Cardiac septum (tissue), 1 donor: ENCODE data around the gene IFIT2. TPM values are rescaled to one million over a fixed set of nuclear protein-coding genes. Genes with fewer than 3 reads are reported as not detected.
"Not testable (repeated sequence)": the region's sequence is repeated elsewhere in the genome, so short reads cannot be mapped to it uniquely, and the experiment has no call there.

ENCODE experiments used
- DNase-seq: peaks from one replicate; pipeline ENCODE4 v3.0.0-alpha.2; 2020; ENCODE audit warnings: low spot score
- intact Hi-C: fragments of 100-400 bp; cut with DNase I; formaldehyde crosslinking; loops from one replicate; pipeline ENCODE4 v1.14.0; 2022
- total RNA-seq: library from RNA; stranded (reverse); fragmentation: NEBNext Ultra II Directional; extraction: Animal tissue kit (Norgen Biotek cat#: 25700); gene quantifications from one replicate; pipeline ENCODE4 v1.2.1, GENCODE V29; 2021
- donor health status: DM: no; HTN: no; CAD: no.

IFIT2 gene
- total RNA-seq, 1 donor from 2014 or later, result 4.3 TPM

GRCh38 chr10:89332123-89332633, 30.3 kb downstream of the IFIT2 start:
- intact Hi-C loops, result no loop called here
- DNase-seq, result no peak

DNA sequence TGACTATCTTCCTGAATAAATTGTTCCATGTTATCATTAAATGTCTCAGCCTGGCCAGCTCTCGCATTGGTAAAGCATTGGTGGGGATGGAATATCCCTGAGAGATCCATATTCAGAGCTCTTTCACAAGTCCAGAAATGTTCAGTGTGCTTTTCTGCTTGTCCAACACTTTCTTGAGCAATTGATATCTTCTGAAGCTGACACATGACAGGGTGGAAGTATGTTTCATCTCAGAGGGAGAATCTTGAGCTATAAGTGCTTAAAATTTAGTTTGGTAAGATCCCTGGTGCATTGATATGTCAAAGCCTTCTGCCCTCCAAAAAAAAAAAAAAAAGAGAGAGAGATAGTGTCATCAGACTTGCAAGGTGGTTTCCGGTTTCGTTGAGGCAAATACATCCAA, 33.4 kb downstream of the IFIT2 start:
- intact Hi-C loops, result no loop called here
- no peak for DNase-seq

DNA sequence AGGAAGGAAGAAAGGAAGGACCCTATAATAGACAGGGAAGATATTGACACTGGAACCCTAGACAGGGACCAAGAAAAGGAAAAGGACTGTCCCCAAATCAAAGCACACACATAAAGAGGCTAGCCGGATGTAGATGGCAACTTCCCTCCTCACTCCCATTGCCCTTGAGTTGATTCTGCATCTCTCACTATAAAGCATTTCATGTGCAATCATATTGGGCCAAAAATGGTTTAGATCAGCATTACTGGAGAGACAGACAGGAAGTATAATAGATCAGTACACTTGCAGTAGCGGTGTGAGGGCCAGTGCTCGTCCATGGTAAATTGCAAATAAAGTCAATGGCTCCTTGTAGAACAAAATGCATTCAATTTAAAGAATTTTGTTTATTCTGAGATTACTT, 34.4 kb downstream of the IFIT2 start:
- no peak for DNase-seq
- intact Hi-C loops, result no loop called here

DNA sequence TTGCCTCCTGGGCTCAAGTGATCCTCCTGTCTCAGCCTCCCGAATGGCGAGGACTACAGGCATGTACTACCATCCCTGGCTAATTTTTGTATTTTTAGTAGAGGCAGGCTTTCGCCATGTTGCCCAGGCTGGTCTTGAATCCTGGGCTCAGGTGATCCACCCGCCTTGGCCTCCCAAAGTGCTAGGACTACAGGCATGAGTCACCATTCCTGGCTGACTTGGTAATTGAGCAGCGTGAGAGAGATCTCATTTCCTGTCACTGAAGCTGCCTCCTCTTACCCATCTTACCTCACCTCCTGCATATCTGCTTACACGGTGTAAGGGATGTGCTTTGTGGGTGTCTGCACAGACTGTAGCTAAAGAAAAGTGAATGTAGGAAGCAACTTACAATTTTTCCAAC, 35.6 kb downstream of the IFIT2 start:
- DNase-seq, result no peak
- intact Hi-C loops, result no loop called here

GRCh38 chr10:89338713-89339112, 36.9 kb downstream of the IFIT2 start:
- intact Hi-C loops, result no loop called here
- no peak for DNase-seq

DNA sequence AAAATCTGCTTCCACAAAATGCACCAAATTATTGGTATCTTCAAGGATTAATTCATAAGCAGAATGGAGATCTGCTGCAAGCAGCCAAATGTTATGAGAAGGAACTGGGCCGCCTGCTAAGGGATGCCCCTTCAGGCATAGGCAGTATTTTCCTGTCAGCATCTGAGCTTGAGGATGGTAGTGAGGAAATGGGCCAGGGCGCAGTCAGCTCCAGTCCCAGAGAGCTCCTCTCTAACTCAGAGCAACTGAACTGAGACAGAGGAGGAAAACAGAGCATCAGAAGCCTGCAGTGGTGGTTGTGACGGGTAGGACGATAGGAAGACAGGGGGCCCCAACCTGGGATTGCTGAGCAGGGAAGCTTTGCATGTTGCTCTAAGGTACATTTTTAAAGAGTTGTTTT, 38.0 kb downstream of the IFIT2 start:
- intact Hi-C loops, result no loop called here
- no peak for DNase-seq

DNA sequence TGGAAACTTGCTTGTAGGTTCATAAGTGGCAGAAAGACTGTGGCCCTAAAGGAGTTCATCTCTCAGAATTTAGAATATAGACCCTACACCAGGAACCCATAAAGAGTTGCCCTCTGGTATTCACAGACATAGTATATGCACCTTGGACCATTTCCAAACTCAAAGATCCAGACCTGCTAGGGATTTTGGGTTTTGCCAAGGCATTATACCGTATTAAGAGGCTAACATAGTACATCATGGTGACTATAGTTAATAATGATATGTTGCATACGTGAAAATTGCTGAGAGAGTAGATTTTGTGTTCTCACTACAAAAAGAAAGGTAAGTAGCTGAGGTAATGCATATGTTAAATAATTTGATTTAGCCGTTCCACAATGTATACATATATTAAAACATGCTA, 39.8 kb downstream of the IFIT2 start:
- intact Hi-C loops, result no loop called here
- DNase-seq, result no peak

GRCh38 chr10:89342206-89342958, 40.5 kb downstream of the IFIT2 start:
- no peak for DNase-seq

DNA sequence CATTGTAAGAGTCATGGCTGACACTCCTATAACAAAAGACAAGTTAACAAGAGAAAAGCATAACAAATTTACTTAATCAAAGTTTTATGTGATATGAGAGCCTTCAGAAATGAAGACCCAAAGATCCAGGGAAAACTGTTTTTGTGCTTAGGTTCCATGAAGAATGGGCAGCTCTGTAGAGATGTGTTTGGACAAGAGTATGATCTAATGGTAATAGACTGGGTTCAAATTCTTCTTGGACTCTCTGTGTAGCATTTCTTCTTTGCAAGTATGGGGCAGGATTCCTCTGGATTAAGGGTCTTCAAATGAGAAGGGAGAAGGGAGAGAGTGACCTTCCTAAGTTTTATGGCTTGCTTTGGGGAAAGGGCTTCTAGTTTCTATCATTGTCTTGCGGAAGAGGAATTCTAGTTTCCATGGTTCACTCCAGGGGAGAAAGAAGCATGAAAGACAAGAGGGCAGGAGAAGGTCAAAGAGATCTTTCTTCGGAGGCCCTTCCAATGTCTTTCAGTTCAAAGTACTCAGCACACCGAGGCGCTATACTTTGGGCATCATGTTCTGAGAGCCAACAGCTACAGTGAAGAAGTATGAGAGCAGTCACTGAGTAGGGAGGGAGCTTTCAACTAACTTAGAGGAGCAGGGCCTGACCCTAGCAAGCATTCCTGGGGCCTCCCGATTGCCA, 41.4 kb downstream of the IFIT2 start:
- DNase-seq, result no peak
- intact Hi-C loops, result no loop called here

More at GRCh38 chr10:89342206-89342958, 40.5 kb downstream of the IFIT2 start:
- intact Hi-C loops, result no loop called here

- DNase-seq, result no peak
- intact Hi-C loops, result no loop called here
Observed at GRCh38 chr10:89344156-89344555, 42.3 kb downstream of the IFIT2 start.

DNA sequence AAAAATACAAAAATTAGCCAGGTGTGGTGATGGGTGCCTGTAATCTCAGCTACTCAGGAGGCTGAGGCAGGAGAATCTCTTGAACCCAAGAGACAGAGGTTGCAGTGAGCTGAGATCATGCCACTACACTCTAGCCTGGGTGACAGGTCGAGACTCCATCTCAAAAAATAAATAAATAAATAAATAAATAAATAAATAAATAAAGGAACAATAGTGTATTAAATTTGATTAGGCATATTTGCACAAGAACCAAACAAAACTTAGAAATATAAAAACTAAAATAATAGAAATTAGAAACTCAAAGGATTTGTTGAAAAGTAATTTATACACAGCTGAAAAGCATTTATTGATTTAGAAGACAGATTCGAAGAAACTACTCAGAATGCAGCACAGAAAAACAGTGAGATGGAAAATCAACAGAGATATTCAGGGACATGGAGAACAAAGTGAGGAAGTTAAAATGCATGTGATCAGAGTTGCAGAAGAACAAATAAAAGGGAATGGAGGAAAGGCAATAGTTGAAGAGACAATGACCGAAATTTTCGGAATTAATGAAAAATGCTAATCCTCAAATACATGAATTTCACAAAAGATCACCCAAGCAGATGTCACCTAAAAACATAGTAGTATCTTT, 43.6 kb downstream of the IFIT2 start:
- intact Hi-C loops, result no loop called here
- no peak for DNase-seq

DNA sequence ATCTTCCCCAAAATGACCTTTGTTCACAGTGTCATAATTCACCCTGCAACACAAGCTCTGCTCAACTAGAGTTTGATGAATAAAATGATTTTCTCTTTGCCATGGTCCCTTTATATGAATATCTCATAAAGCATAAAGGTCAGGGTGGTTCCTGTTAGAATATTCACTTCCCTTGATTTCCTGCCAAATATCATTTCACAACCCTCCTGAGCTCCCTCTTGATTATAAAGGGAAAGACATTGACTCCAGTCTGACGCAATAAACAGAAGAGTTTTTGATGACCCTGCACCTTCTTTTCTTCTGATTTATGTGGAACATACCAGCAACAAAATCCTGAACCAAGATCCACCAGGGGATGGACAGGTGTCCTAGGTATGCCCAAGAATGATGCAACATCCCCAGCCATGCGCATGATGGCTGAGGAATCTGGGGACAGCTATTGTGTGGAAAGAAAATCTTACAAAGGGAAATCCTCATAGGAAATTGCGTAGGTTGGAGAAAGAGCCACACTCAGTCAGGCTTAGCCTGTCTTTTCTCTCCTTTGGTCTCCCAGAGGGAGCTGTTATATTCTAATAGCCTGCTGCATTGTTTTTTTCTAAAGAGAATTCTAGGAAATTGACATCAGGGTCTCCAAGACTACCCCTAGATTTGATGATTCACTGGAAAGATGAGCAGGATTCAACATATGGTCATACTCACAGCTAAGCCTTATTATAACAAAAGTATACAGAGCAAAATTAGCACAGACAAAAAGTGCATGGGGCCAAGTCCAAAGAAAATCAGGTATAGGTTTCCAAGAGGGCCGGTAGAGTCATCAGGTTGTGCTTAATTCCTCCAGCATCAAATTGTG, 44.8 kb downstream of the IFIT2 start:
- intact Hi-C loops, result loop anchor here (1.0 kb wide), 1 partner anchor 18 kb away; no protein-coding TSS in a partner anchor
- DNase-seq, result no peak

DNA sequence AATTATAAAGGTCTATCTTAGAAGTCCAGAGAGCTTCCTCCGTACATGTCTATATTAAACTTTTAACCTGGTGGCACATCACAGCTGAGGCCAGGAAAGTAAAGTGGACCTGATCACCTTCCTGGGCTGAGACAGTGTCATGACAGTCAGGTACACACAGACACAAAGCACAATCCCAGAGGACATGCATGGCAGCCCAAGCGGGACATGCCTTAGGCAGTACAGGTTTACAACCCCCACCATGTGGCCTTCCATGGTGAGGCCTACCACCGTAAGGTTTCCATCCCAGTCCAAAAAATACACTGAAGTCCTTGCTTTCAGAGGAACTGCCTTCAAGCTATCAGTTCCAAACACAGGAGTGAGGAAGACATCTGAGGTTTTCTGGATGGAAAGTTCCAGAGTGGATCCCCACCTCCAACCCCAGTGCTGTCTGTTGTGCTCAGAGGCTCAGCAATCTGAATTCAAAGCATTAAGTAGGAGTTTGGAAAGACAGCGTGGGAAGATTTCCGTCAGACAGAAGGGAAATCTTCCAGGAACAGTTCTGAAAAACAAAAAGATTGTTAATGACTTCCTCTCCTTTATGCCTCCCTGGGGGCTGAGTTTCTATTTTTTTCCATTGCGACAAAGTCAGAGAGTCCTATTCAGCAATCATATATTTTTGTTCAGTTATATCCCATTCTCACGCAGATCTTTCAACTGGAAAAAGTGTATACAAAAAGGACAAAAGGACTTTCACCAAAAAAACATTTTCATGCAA, 46.0 kb downstream of the IFIT2 start:
- intact Hi-C loops, result loop anchor here (1.0 kb wide), 1 partner anchor 20 kb away; no protein-coding TSS in a partner anchor
- DNase-seq, result no peak

DNA sequence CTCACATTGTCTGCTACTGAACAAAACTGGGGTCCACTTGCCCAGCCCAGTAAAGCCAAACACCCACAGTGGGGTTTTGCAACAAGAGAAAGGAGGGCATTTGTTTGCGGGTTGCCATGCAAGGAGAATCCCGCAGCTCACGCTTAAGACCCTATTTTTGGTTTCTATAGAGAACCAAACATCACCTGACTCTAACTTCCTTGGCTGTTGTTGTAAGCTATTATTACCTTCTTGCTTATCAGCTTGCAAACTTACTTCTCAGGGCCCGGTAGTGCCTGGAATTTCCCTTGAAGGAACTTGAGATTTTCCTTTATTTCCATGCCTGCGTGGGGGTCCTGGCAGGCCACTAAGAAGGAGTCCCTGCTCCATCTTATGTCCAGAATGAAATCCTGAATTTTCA, 46.6 kb downstream of the IFIT2 start:
- no peak for DNase-seq
- intact Hi-C loops, result no loop called here

DNA sequence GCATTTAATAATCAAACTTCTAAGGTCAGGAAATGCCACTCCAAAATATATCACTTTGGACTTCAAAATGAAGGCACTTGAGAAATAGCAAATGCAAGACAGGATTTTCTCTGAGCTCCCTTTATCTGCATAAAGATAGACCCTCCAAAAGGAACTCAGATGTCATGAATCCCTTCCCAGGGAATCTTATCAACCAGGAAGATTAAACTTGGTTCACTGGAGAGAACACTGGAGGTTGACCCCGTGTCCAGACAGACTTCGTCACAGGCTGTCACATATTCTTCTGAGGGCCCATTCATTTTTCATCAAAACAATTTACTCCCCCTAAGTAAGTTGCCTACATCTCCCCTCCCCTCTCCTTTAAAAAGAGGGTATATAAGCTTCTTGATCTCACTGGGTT, 47.1 kb downstream of the IFIT2 start:
- intact Hi-C loops, result no loop called here
- DNase-seq, result no peak

DNA sequence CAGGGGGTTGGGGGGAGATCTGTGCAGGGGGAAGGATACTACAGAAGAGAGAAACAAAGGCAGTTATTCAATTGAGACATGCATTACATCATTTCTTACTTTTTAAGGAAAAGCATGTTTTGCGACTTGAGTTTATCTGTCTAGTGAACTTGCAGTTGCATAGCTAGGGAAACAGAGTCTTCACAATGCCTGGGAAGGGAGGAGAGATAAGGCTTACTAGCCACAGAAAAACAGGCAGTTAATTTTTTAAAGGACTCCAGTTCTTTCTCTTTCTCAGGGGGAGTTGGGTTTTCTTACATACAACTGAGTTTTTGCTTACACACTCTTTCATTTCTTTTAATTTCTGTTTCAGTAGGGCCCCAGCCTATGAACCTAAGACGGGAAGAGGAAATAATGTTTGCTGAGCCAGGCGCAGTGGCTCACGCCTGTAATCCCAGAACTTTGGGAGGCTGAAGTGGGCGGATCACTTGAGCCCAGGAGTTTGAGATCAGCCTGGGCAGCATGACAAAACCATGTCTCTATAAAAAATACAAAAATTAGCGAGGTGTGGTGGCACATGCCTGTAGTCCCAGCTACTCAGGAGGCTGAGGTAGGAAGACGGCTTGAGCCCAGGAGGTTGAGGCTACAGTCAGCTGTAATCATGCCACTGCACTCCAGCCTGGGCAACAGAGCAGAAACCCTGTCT, 48.9 kb downstream of the IFIT2 start:
- DNase-seq, result not testable (repeated sequence)
- intact Hi-C loops, result loop anchor here (1.0 to 5.0 kb wide), 2 partner anchors 24 to 73 kb away; no protein-coding TSS in a partner anchor

DNA sequence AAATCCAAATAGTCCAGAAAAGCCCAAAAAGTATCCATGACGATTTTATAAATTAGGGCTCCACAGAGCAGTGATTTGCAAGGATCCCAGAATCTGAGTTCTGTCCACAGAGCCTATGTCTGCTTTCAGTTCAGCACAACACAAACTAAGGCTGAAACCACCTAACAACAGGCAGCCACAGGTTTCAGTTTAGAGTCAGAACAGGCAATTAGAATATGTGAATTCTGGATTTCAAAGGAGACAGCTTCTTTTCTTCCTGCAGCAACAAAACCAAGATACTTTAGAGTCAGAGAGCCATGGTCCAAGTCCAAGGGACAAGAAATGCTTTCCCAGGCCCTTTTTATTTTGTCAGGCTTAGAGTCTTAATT, 49.5 kb downstream of the IFIT2 start:
- no peak for DNase-seq
- intact Hi-C loops, result loop anchor here (1.0 to 5.0 kb wide), 2 partner anchors 23 to 74 kb away; no protein-coding TSS in a partner anchor
